Measurements from ENCODE around the gene GPR63. TPM values are rescaled to one million over a fixed set of nuclear protein-coding genes. Genes with fewer than 3 reads are reported as not detected.

The GPR63 gene
- total and polyA plus RNA-seq, 2 of the 13 experiments (the other 11 are each of a cell fraction or from before 2014, with no cell fraction given) = 0.01 to 0.02 TPM

GRCh38 chr6:96872976-96873375 is 35.7 kb upstream of the GPR63 start (continued):
- no peak for TF ChIP-seq ARID3A (IDR thresholded peaks at IDR 0.05; ENCODE audit: low read depth, low read length)
- TF ChIP-seq RARA (CRISPR knock-in tag; IDR thresholded peaks at IDR 0.05) = no peak

GRCh38 chr6:96865055-96865405 is 27.8 kb upstream of the GPR63 start:
- no peak overlapping the region for H2AFZ ChIP-seq (ENCODE audit: low read length)
- 0% methylated on average over 3 of the region's 3 CpGs for whole genome bisulfite sequencing (ENCODE audit: low lambda C conversion rate)
- no peak overlapping the region for H3K9ac ChIP-seq (ENCODE audit: insufficient read depth, low read depth, low read length)
- ATAC-seq (no peak), FAIRE-seq (no peak), DNase-seq (ENCODE audit: low spot score) (no peak)
- no peaks in the 10 kb centered on the region for H3K27me3 ChIP-seq (ENCODE audit: control insufficient read depth in 1 of 2, insufficient read depth in 2 of 2, low read length in 2 of 2)
- no peak overlapping the region for H3K4me3 ChIP-seq (replicated peaks in 1 of 3; ENCODE audit: insufficient read depth in 1 of 3, low read depth in 2 of 3, low read length in 3 of 3)
- no TSS peak for BruUV-seq (replicated peaks)
- ChIA-PET CTCF (ENCODE audit: low intra/inter-chr PET ratio, low total read pairs) (no interaction called here), POLR2A (no interaction called here)
- no peaks in the 10 kb centered on the region for H3K79me2 ChIP-seq (ENCODE audit: insufficient read depth, low read length)
- no peak overlapping the region for H3K27ac ChIP-seq (ENCODE audit: extremely low read length, insufficient read depth, low read length)
- H4K20me1 ChIP-seq (ENCODE audit: insufficient read depth, low read length) = no peaks in the 10 kb centered on the region
- H3K36me3 ChIP-seq (replicated peaks in 1 of 2; ENCODE audit: control insufficient read depth in 1 of 2, insufficient read depth in 2 of 2, low read length in 2 of 2) = no peaks in the 10 kb centered on the region
- intact Hi-C loops (cut with micrococcal nuclease; ENCODE audit: unreplicated experiment) = no loop called here
- no peak overlapping the region for H3K4me2 ChIP-seq (ENCODE audit: low read depth, low read length)
- H3K4me1 ChIP-seq (ENCODE audit: insufficient read depth, low read length) = no peaks in the 10 kb centered on the region
- H3K9me3 ChIP-seq (ENCODE audit: low read length) = no peaks in the 10 kb centered on the region
- in situ Hi-C loops (cut with HindIII; ENCODE audit: extremely low pct_ligation_motif_present, low pct_unique_long_range_greater_than_20kb) = no loop called here
- TF ChIP-seq ZNF205 (CRISPR knock-in tag; IDR thresholded peaks at IDR 0.05) (no peak), HES4 (CRISPR knock-in tag; IDR thresholded peaks at IDR 0.05; ENCODE audit: borderline replicate concordance) (no peak), PREB (CRISPR knock-in tag; IDR thresholded peaks at IDR 0.05) (no peak), MXD4 (CRISPR knock-in tag; IDR thresholded peaks at IDR 0.05) (no peak), RBAK (CRISPR knock-in tag; IDR thresholded peaks at IDR 0.05) (no peak), KDM6A (CRISPR knock-in tag; IDR thresholded peaks at IDR 0.05; ENCODE audit: low read depth) (no peak), MED13 (CRISPR knock-in tag; IDR thresholded peaks at IDR 0.05) (no peak), GATAD2A (CRISPR knock-in tag; IDR thresholded peaks at IDR 0.05) (no peak), GTF3A (CRISPR knock-in tag; conservative IDR thresholded peaks at IDR 0.05) (no peak), SALL1 (CRISPR knock-in tag; IDR thresholded peaks at IDR 0.05) (no peak), NFYC (CRISPR knock-in tag; IDR thresholded peaks at IDR 0.05) (no peak), ZNF143 (CRISPR knock-in tag; IDR thresholded peaks at IDR 0.05) (no peak), ZNF781 (CRISPR knock-in tag; IDR thresholded peaks at IDR 0.05; ENCODE audit: borderline replicate concordance, not compliant biosample characterization) (no peak), ZNF282 (IDR thresholded peaks at IDR 0.05; ENCODE audit: partially characterized antibody) (no peak), PATZ1 (CRISPR knock-in tag; IDR thresholded peaks at IDR 0.05) (no peak), NONO (IDR thresholded peaks at IDR 0.05) (no peak), NONO (CRISPR knock-in tag; conservative IDR thresholded peaks at IDR 0.05) (no peak), MYPOP (CRISPR knock-in tag; IDR thresholded peaks at IDR 0.05) (no peak), SMAD1 (CRISPR knock-in tag; IDR thresholded peaks at IDR 0.05; ENCODE audit: borderline replicate concordance, low read depth) (no peak), ZNF747 (CRISPR knock-in tag; IDR thresholded peaks at IDR 0.05; ENCODE audit: borderline replicate concordance) (no peak)
